ENCODE data around the gene ISG15. TPM values are rescaled to one million over a fixed set of nuclear protein-coding genes. Genes with fewer than 3 reads are reported as not detected.
"Not testable (repeated sequence)": the region's sequence is repeated elsewhere in the genome, so short reads cannot be mapped to it uniquely, and the experiment has no call there.

ISG15 gene
- total RNA-seq, 1 experiment from 2014 or later: 161 TPM

- DNase-seq (ENCODE audit: low read depth): no peak
Observed at GRCh38 chr1:1011396-1011949, 1.8 kb upstream of the ISG15 start.

- not testable (repeated sequence) for DNase-seq (ENCODE audit: low read depth)
Observed at GRCh38 chr1:1012736-1013104, 577 bp upstream of the ISG15 start.

DNA sequence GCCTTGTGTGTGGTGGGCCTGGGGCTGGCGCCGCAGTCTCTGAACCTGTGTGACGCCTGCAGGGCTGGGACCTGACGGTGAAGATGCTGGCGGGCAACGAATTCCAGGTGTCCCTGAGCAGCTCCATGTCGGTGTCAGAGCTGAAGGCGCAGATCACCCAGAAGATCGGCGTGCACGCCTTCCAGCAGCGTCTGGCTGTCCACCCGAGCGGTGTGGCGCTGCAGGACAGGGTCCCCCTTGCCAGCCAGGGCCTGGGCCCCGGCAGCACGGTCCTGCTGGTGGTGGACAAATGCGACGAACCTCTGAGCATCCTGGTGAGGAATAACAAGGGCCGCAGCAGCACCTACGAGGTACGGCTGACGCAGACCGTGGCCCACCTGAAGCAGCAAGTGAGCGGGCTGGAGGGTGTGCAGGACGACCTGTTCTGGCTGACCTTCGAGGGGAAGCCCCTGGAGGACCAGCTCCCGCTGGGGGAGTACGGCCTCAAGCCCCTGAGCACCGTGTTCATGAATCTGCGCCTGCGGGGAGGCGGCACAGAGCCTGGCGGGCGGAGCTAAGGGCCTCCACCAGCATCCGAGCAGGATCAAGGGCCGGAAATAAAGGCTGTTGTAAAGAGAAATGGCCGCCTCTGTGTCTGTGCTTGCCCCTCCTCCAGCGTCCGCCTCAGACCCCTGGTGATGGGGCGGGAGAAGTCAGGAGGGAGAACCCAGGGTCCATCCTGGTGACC, 788 bp downstream of the ISG15 start:
- no peak for DNase-seq (ENCODE audit: low read depth)

- DNase-seq (ENCODE audit: low read depth): no peak
Observed at GRCh38 chr1:1014799-1015681, 1.7 kb downstream of the ISG15 start.

DNA sequence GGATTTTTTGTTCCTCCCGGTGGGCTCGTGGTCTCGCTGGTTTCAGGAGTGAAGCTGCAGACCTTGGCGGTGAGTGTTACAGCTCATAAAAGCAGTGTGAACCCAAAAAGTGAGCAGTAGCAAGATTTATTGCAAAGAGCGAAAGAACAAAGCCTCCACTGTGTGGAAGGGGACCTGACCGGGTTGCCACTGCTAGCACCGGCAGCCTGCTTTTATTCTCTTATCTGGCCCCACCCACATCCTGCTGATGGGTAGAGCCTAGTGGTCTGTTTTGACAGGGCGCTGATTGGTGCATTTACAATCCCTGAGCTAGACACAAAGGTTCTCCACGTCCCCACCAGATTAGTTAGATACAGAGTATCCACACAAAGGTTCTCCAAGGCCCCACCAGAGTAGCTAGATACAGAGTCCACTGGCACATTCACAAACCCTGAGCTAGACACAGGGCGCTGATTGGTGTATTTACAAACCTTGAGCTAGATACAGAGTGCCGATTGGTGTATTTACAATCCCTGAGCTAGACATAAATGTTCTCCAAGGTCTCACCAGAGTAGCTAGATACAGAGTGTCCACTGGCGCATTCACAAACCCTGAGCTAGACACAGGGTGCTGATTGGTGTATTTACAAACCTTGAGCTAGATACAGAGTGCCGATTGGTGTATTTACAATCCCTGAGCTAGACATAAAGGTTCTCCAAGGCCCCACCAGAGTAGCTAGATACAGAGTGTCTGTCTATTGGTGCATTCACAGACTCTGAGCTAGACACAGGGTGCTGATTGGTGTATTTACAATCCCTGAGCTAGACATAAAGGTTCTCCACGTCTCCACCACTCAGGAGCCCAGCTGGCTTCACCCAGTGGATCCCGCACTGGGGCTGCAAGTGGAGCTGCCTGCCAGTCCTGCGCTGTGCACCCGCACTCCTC, 4.4 kb downstream of the ISG15 start:
- not testable (repeated sequence) for DNase-seq (ENCODE audit: low read depth)

- not testable (repeated sequence) for DNase-seq (ENCODE audit: low read depth)
Observed at GRCh38 chr1:1018321-1018685, 5.0 kb downstream of the ISG15 start.

GRCh38 chr1:1019122-1019999, 6.1 kb downstream of the ISG15 start:
- peak; percentile 71 for DNase-seq (ENCODE audit: low read depth)

DNA sequence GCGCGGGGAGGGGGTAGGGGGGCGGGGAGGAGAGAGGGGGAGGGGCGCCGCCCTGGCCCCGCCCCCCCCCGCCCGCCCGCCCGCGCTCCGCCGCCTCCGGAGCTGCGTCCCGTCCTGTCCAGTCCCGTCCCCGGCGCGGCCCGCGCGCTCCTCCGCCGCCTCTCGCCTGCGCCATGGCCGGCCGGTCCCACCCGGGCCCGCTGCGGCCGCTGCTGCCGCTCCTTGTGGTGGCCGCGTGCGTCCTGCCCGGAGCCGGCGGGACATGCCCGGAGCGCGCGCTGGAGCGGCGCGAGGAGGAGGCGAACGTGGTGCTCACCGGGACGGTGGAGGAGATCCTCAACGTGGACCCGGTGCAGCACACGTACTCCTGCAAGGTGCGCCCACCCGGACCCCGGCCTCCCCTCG, 6.7 kb downstream of the ISG15 start, which contains the start of gene AGRN:
AGRN (plus strand) TSS at position 121 of the 405 bp plus-strand sequence; CDS start at position 174, 53 bp downstream.
- DNase-seq (ENCODE audit: low read depth): no peak

GRCh38 chr1:1020415-1021009, 7.2 kb downstream of the ISG15 start:
- no peak for DNase-seq (ENCODE audit: low read depth)

DNA sequence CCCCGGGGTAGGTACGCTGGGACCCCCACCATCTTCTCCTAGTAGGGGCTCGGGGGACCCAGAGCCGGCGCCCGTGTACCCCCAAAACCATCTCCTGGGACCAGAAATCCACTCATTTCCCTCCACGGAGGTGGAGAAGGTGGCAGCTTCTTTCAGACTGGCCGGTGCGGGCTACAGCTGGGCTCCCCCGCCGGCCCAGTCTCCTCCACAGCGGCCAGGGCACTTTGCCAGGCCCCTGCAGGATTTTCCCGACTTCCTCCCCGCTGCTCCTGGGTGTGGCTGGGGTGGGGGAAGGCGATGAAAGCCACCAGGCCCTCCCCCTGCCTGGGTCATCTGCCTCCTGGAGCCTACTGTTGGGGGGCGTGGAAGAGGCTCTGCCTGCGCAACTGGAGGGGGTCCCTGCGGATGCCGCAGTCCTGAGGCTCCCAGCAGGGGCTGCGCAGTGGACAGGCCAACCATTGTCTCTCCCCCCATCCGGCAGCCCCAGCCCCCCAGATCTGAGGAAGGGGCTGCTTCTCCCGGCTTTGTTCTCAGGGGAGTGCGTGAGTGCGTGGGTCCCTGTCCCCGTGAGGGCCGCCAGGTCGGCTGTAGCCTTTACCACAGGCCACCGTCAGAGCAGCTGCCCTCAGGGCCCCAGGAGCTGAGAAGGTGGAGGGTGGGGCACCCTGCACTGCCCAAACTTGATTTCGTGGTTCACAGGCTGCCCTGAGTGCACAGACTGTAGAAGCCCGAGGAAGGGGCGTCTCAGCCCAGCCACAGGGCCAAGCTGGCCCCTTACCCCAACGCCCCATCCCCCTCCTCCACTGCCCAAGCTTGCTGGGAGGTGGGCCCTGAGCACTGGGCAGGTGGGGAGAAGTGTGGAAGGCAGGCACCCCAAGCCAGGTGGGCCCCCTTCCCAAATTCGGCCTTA, 8.0 kb downstream of the ISG15 start:
- DNase-seq (ENCODE audit: low read depth): peak; percentile 61

GRCh38 chr1:1021920-1022259, 8.6 kb downstream of the ISG15 start:
- DNase-seq (ENCODE audit: low read depth): no peak

GRCh38 chr1:1022302-1023009, 9.2 kb downstream of the ISG15 start:
- no peak for DNase-seq (ENCODE audit: low read depth)

- DNase-seq (ENCODE audit: low read depth): no peak
Observed at GRCh38 chr1:1023700-1024099, 10.4 kb downstream of the ISG15 start.

DNA sequence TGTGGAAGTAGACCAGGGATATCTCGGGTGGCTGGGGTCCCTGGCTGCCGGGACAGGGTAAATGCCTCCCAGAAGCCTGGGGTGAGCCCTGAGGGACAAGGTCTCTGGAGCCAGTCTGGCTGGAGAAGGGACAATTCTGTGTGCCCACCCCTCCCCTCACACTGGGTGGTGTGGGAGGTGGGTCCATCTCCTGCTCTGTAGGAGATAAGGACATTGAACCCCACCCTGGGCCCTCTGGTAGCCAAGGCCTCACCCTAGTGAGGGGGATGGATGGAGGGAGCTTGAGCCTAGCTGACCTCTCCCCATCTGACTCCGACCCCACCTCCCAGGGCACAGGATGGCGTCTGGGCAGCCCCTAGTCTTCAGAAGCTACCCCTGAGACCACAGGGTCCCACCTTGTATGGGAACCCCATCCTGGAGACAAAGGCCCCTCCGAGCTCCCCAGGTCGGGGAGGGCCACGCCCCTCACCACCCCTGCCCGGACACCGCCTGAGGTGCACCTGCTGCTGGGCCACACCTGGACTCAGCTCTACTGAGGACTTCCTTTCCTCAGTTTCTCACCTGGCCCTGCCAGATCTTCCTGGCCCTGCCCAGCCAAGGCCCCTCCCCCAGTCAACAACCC, 11.0 kb downstream of the ISG15 start:
- DNase-seq (ENCODE audit: low read depth): no peak

DNA sequence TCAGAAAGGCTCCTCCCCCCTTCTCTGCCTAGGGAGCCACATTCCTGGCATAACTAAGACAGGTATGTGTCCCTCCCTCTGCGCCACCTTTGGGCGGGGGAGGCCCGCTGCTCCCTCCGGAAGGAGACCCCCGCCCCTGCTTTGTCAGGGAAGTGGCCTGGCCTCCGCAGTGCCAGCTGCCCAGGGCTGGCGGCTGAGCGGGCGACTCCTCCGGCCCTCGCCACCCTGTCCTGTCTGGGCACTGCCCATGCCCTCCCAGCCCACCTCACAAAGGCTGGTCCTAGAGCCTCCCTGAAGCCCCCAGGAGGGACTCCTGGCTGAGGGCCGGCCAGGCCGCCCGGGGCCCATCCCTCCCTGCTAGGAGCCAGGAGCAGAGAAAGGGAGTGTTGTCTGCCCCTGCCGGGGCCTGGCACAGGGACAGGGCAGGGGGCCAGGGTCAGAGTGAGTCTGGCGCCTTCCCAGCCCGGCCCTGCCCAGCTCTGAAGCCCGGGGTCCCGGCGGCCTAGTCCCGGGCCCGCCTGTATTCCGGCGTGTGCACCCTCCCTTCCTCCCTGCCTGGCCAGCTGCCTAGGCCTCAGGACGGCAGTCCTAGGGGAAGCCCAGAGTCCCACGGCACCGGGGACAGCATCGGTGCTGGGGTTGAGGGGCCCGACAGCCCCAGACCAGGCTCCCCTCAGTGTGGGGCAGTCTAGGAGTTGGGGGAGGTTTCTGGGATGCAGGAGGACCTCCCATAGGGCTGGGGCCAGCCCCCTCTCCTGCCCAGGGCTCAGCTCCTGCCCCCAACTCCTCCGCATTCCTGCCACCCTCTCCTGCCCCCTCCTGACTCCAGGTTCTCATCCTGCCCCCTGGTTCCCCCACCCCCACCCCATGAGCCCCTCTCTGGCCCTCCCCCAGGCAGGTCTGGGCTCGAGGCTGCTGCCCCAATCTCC, 11.7 kb downstream of the ISG15 start:
- no peak for DNase-seq (ENCODE audit: low read depth)

DNA sequence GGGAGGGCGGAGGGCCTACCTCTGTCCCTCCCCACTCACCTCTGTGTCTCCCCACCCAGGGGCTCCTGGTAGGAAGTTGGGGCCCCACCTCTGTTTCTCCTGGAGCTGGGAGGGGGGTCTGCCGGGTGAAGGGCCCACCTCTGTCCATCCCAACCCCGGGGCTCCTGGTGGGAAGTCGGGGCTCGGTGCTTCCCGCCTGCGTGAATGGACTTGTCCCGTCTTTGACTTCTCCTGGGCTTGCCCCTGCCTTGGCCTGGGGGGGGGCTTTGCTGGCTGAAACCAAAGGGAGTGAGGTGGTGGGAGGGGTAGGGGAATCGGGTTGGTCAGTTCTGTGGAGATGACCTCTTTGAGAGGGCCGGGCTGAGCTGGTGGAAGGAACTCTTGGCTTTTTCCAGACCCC, 12.4 kb downstream of the ISG15 start:
- no peak for DNase-seq (ENCODE audit: low read depth)
